WTC11 (cell line): ENCODE results near the gene PCDH19. TPM values are rescaled to one million over a fixed set of nuclear protein-coding genes. Genes with fewer than 3 reads are reported as not detected.
A peak's percentile ranks its signal among the peaks of the same experiment; 100 is the strongest.

Experiments
- ATAC-seq: fragments of 200-7000 bp; cut with Tn5 transposase; 2 replicates; pipeline ENCODE4 v1.10.0; 2021; ENCODE audit warnings: mild to moderate bottlenecking, moderate library complexity
- Bru-seq: library from RNA; stranded (reverse); fragments of 400-500 nt; gene quantifications from one replicate; lab custom pipeline; 2021; lab: Mats Ljungman, UMichigan
- CTCF ChIA-PET: fragments of 300-600 bp; sonication (Branson Sonifier 250); formaldehyde crosslinking; loops from one replicate; lab custom pipeline; 2021; ENCODE audit warnings: antibody characterized with exemption; lab: Charles Lee
- POLR2A ChIA-PET: fragments of 350-600 bp; sonication (Branson Sonifier 250); formaldehyde crosslinking; loops from one replicate; lab custom pipeline; 2021; ENCODE audit warnings: antibody characterized with exemption; lab: Charles Lee
- DNase-seq: peaks from one replicate; pipeline ENCODE4 v3.0.0; 2021; ENCODE audit warnings: low spot score
- H3K27ac Mint-ChIP-seq: 2 replicates; pipeline ENCODE4 v1.8.0; 2021; ENCODE audit warnings: mixed read lengths
- H3K27me3 Mint-ChIP-seq: 2 replicates; pipeline ENCODE4 v1.8.0; 2021; ENCODE audit warnings: low read depth, mild to moderate bottlenecking, moderate library complexity, mixed read lengths
- H3K36me3 Mint-ChIP-seq: 2 replicates; pipeline ENCODE4 v1.8.0; 2021; ENCODE audit warnings: mixed read lengths
- H3K4me1 Mint-ChIP-seq: 2 replicates; pipeline ENCODE4 v1.8.0; 2022; ENCODE audit warnings: mixed read lengths
- H3K4me3 Mint-ChIP-seq: 2 replicates; pipeline ENCODE4 v1.8.0; 2021; ENCODE audit warnings: mild to moderate bottlenecking, moderate library complexity, mixed read lengths
- H3K9me3 Mint-ChIP-seq: 2 replicates; pipeline ENCODE4 v1.8.0; 2021; ENCODE audit warnings: mixed read lengths
- ATF1 ChIP-seq: sonication (generic); formaldehyde crosslinking; IDR thresholded peaks from 2 replicates; pipeline ENCODE4 v1.8.1; 2023; ENCODE audit warnings: mild to moderate bottlenecking, moderate library complexity, missing genetic modification reagents
- FOXJ3 ChIP-seq: sonication (generic); formaldehyde crosslinking; IDR thresholded peaks from 2 replicates; pipeline ENCODE4 v1.9.0; 2021; ENCODE audit warnings: missing genetic modification reagents, mild to moderate bottlenecking, borderline replicate concordance
- FOXK1 ChIP-seq: sonication (generic); formaldehyde crosslinking; IDR thresholded peaks from 2 replicates; pipeline ENCODE4 v1.8.0; 2022; ENCODE audit warnings: mild to moderate bottlenecking, moderate library complexity, missing genetic modification reagents
- GABPB1 ChIP-seq: sonication (generic); formaldehyde crosslinking; IDR thresholded peaks from 2 replicates; pipeline ENCODE4 v1.8.1; 2023; ENCODE audit warnings: mild to moderate bottlenecking, missing genetic modification reagents
- NFATC4 ChIP-seq: fragments of 250-450 bp; sonication (Bioruptor Pico); IDR thresholded peaks from 2 replicates; pipeline ENCODE4 v1.9.0; 2021; ENCODE audit warnings: mild to moderate bottlenecking
- NR1H2 ChIP-seq: sonication (generic); formaldehyde crosslinking; IDR thresholded peaks from 2 replicates; pipeline ENCODE4 v1.9.0; 2021; ENCODE audit warnings: mild to moderate bottlenecking, moderate library complexity, missing genetic modification reagents
- NR2C2 ChIP-seq: sonication (generic); formaldehyde crosslinking; IDR thresholded peaks from 2 replicates; pipeline ENCODE4 v1.8.0; 2022; ENCODE audit warnings: mild to moderate bottlenecking, missing genetic modification reagents
- PRRX2 ChIP-seq: fragments of 250-450 bp; sonication (Bioruptor Pico); IDR thresholded peaks from 2 replicates; pipeline ENCODE4 v1.8.0; 2021; ENCODE audit warnings: mild to moderate bottlenecking
- SOX15 ChIP-seq: fragments of 250-450 bp; sonication (Bioruptor Pico); IDR thresholded peaks from 2 replicates; pipeline ENCODE4 v1.9.0; 2021; ENCODE audit warnings: mild to moderate bottlenecking
- long read RNA-seq, 3 experiments: library from RNA in 1 of 3; library from capped mRNA in 1 of 3; library from polyadenylated mRNA in 1 of 3; unstranded in 2 of 3; stranded (forward) in 1 of 3; transcript quantifications; one replicate each; pipeline ENCODE4 v2.0.0, GENCODE V29; 2021
- total RNA-seq: library from RNA; stranded (reverse); gene quantifications from 3 replicates; pipeline ENCODE4 v1.2.3, GENCODE V29; 2021
- TF ChIP-seq, protein P1 (sequence below): sonication (generic); formaldehyde crosslinking; IDR thresholded peaks from 2 replicates; pipeline ENCODE4 v1.8.1; 2022; ENCODE audit warnings: low read depth, mild to moderate bottlenecking, moderate library complexity, missing genetic modification reagents, borderline replicate concordance
- TF ChIP-seq, protein P2 (sequence below): sonication (generic); formaldehyde crosslinking; IDR thresholded peaks from 2 replicates; pipeline ENCODE4 v1.8.0; 2023; ENCODE audit warnings: mild to moderate bottlenecking, missing genetic modification reagents
- TF ChIP-seq, protein P3 (sequence below): sonication (generic); formaldehyde crosslinking; conservative IDR thresholded peaks from 2 replicates; pipeline ENCODE4 v1.8.1; 2022; ENCODE audit warnings: mild to moderate bottlenecking, missing genetic modification reagents
- TF ChIP-seq, protein P4 (sequence below): sonication (generic); formaldehyde crosslinking; IDR thresholded peaks from 2 replicates; pipeline ENCODE4 v1.8.0; 2022; ENCODE audit warnings: mild to moderate bottlenecking, missing genetic modification reagents
- TF ChIP-seq, protein P5 (sequence below): sonication (generic); formaldehyde crosslinking; IDR thresholded peaks from 2 replicates; pipeline ENCODE4 v1.8.1; 2022; ENCODE audit warnings: mild to moderate bottlenecking, missing genetic modification reagents, moderate library complexity, borderline replicate concordance
- TF ChIP-seq, protein P6 (sequence below): sonication (generic); formaldehyde crosslinking; conservative IDR thresholded peaks from 2 replicates; pipeline ENCODE4 v1.8.1; 2023; ENCODE audit warnings: mild to moderate bottlenecking, low read depth, missing genetic modification reagents, moderate library complexity

PCDH19 gene, protein sequence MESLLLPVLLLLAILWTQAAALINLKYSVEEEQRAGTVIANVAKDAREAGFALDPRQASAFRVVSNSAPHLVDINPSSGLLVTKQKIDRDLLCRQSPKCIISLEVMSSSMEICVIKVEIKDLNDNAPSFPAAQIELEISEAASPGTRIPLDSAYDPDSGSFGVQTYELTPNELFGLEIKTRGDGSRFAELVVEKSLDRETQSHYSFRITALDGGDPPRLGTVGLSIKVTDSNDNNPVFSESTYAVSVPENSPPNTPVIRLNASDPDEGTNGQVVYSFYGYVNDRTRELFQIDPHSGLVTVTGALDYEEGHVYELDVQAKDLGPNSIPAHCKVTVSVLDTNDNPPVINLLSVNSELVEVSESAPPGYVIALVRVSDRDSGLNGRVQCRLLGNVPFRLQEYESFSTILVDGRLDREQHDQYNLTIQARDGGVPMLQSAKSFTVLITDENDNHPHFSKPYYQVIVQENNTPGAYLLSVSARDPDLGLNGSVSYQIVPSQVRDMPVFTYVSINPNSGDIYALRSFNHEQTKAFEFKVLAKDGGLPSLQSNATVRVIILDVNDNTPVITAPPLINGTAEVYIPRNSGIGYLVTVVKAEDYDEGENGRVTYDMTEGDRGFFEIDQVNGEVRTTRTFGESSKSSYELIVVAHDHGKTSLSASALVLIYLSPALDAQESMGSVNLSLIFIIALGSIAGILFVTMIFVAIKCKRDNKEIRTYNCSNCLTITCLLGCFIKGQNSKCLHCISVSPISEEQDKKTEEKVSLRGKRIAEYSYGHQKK (N-terminal part only)
- 1.5 to 2.1 TPM (median 1.8 TPM) in 3 replicates for total RNA-seq
- Bru-seq, nascent RNA, result percentile 29 among the genes with signal in this experiment
- long read RNA-seq, experiment 1, full-length matches to known transcripts, result 1 of 2 reads
- long read RNA-seq, experiment 1, partial matches to known transcripts, result 0 of 2 reads
- long read RNA-seq, experiment 1, other reads (novel, unspliced or antisense), result 1 of 2 reads
- long read RNA-seq, experiment 2, partial matches to known transcripts, result 1 of 2 reads
- long read RNA-seq, experiment 2, other reads (novel, unspliced or antisense), result 1 of 2 reads
- long read RNA-seq, experiment 3, result 0 reads

DNA sequence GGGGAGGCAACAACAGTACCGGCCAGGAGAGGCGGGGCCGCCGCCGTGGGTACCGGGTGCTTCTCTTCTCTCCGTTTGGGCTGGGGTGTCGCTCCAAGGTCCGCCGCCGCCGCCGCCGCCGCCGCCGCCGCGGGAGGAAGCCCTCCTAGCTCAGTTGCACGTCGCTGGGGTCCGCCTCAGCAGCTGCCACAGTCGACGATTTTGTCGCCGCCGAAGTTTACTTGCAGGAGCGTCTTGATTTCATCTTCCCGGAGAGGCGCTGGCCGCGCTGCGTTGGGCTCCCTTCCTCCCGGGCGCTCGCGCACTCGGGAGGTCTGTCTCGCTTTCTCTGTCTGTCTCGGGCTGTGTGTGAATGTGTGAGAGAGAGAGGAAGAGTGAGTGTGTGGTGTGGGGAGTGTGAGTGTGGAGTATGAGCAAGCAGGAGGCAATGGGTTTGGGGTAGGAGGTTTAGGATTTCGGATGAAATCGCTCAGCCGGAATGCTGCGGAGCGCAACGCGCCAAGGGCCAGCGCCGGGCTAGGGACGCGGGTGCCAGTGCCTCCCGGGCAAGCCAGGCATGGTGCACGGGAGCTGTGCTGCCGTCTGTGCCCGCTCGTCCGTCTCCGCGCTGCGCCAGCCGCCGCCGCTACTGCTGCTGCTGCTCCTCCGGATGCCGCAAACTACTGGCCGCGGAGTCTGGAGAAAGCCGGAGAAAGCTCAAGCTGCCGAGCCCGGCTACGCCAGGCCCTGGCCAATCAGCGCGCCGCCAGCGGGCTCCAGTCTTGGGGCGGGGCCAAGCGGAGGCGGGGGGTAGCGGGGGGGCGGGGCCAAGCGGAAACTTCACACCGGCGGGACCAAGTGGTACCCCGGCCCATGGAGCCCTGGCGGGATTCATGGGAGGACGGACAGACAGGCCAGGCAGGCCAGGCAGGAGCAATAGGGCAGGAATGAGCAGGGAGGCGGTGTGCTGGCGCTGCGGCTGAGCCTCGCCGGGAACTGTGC, at the start of gene PCDH19:
PCDH19 (minus strand) TSS at position 664 of the 981 bp plus-strand sequence. CDS start 1,676 bp downstream, outside the sequence.
- H3K4me3 Mint-ChIP-seq, result peak within 1 kb of the TSS; percentile 92
- no peak within 1 kb of the TSS for H3K27ac Mint-ChIP-seq
- peaks cover 97% of the 10 kb centered on the region for H3K27me3 Mint-ChIP-seq
- ChIA-PET CTCF (interaction anchor here (1.3 to 3.3 kb wide), 4 partner anchors 31 to 359 kb away, joined by 5 to 26 read pairs (median 6); no protein-coding TSS in a partner anchor), POLR2A (no interaction called here)
- DNase-seq (peak; percentile 71), ATAC-seq (peak; percentile 76)
- H3K9me3 Mint-ChIP-seq, result no peaks in the 10 kb centered on the region
- H3K36me3 Mint-ChIP-seq, result 0 out of 2 replicates have a peak, but pooled peaks cover 6% of the 10 kb centered on the region
- TF ChIP-seq NFATC4 (CRISPR knock-in tag) (no peak), NR1H2 (CRISPR knock-in tag) (no peak), FOXJ3 (CRISPR knock-in tag) (no peak)
- TF ChIP-seq, protein P1, sequence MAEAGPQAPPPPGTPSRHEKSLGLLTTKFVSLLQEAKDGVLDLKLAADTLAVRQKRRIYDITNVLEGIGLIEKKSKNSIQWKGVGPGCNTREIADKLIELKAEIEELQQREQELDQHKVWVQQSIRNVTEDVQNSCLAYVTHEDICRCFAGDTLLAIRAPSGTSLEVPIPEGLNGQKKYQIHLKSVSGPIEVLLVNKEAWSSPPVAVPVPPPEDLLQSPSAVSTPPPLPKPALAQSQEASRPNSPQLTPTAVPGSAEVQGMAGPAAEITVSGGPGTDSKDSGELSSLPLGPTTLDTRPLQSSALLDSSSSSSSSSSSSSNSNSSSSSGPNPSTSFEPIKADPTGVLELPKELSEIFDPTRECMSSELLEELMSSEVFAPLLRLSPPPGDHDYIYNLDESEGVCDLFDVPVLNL (CRISPR knock-in tag), result no peak
- TF ChIP-seq, protein P2, sequence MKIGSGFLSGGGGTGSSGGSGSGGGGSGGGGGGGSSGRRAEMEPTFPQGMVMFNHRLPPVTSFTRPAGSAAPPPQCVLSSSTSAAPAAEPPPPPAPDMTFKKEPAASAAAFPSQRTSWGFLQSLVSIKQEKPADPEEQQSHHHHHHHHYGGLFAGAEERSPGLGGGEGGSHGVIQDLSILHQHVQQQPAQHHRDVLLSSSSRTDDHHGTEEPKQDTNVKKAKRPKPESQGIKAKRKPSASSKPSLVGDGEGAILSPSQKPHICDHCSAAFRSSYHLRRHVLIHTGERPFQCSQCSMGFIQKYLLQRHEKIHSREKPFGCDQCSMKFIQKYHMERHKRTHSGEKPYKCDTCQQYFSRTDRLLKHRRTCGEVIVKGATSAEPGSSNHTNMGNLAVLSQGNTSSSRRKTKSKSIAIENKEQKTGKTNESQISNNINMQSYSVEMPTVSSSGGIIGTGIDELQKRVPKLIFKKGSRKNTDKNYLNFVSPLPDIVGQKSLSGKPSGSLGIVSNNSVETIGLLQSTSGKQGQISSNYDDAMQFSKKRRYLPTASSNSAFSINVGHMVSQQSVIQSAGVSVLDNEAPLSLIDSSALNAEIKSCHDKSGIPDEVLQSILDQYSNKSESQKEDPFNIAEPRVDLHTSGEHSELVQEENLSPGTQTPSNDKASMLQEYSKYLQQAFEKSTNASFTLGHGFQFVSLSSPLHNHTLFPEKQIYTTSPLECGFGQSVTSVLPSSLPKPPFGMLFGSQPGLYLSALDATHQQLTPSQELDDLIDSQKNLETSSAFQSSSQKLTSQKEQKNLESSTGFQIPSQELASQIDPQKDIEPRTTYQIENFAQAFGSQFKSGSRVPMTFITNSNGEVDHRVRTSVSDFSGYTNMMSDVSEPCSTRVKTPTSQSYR, result no peak
- TF ChIP-seq, protein P3, sequence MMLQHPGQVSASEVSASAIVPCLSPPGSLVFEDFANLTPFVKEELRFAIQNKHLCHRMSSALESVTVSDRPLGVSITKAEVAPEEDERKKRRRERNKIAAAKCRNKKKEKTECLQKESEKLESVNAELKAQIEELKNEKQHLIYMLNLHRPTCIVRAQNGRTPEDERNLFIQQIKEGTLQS (CRISPR knock-in tag), result no peak
- H3K4me1 Mint-ChIP-seq, result peaks cover 32% of the 10 kb centered on the region

DNA sequence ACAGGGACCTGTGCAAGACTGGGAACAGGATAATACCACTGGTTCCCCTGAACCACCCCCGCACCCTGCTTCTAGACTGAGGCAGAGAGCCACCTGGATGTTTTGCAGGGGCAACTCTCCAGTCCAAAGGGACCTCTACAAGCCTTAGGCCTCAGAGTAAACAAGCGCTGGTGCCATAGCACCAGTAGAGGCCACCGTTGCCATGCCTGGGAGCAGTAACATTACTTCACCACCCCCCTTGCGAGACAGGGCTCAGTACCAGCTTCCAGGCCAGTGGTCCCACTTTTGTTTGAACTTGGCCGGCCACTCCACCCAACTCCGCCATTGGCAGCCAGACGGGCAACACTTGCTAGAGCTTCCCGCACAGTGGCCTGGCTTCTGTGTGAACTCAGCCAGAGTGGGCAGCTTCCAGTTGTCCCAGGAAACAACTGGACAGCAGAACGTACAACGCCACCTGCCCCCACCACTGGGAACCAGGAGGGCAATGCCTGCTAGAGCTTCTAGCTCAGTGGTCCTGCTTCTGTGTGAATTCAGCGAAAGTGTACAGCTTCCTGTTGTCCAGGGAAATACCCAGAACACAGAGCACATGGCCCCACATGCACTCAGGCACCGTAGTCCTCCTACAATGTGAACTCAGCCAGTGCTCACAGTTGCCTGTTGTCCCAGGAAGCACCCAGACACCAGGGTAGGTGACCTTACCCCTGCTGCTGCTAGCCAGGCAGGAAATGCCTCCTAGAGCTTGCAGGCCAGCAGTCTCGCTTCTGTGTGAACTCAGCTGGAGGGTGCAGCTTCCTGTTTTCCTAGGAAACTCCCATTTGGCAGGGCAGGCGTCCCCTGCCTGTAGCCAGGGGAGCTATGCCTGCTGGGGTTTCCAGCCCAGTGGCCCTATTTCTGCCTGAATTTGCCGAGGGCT, 39.9 kb upstream of the PCDH19 start:
- TF ChIP-seq, protein P4, sequence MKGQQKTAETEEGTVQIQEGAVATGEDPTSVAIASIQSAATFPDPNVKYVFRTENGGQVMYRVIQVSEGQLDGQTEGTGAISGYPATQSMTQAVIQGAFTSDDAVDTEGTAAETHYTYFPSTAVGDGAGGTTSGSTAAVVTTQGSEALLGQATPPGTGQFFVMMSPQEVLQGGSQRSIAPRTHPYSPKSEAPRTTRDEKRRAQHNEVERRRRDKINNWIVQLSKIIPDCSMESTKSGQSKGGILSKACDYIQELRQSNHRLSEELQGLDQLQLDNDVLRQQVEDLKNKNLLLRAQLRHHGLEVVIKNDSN (CRISPR knock-in tag), result no peak
- no peak for TF ChIP-seq ATF1 (CRISPR knock-in tag)
- no peak for TF ChIP-seq SOX15 (CRISPR knock-in tag)
- TF ChIP-seq, protein P3 (CRISPR knock-in tag), result no peak
- TF ChIP-seq NR2C2 (CRISPR knock-in tag), result no peak
- TF ChIP-seq, protein P5, sequence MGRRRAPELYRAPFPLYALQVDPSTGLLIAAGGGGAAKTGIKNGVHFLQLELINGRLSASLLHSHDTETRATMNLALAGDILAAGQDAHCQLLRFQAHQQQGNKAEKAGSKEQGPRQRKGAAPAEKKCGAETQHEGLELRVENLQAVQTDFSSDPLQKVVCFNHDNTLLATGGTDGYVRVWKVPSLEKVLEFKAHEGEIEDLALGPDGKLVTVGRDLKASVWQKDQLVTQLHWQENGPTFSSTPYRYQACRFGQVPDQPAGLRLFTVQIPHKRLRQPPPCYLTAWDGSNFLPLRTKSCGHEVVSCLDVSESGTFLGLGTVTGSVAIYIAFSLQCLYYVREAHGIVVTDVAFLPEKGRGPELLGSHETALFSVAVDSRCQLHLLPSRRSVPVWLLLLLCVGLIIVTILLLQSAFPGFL, result no peak
- TF ChIP-seq GABPB1 (CRISPR knock-in tag), result no peak
- no peak for TF ChIP-seq FOXK1 (CRISPR knock-in tag)
- TF ChIP-seq, protein P6, sequence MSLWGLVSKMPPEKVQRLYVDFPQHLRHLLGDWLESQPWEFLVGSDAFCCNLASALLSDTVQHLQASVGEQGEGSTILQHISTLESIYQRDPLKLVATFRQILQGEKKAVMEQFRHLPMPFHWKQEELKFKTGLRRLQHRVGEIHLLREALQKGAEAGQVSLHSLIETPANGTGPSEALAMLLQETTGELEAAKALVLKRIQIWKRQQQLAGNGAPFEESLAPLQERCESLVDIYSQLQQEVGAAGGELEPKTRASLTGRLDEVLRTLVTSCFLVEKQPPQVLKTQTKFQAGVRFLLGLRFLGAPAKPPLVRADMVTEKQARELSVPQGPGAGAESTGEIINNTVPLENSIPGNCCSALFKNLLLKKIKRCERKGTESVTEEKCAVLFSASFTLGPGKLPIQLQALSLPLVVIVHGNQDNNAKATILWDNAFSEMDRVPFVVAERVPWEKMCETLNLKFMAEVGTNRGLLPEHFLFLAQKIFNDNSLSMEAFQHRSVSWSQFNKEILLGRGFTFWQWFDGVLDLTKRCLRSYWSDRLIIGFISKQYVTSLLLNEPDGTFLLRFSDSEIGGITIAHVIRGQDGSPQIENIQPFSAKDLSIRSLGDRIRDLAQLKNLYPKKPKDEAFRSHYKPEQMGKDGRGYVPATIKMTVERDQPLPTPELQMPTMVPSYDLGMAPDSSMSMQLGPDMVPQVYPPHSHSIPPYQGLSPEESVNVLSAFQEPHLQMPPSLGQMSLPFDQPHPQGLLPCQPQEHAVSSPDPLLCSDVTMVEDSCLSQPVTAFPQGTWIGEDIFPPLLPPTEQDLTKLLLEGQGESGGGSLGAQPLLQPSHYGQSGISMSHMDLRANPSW (CRISPR knock-in tag), result no peak
- TF ChIP-seq PRRX2 (CRISPR knock-in tag), result no peak
- DNase-seq, result no peak
- CTCF ChIA-PET, result interaction anchor here (0.6 to 1.7 kb wide), 5 partner anchors 25 to 436 kb away, joined by 3 to 6 read pairs (median 4); no protein-coding TSS in a partner anchor

More for the DNA sequence above, 39.9 kb upstream of the PCDH19 start:
- Mint-ChIP-seq H3K4me3 (no peak overlapping the region), H3K9me3 (peaks cover 37% of the 10 kb centered on the region), H3K4me1 (peaks cover 16% of the 10 kb centered on the region), H3K27ac (no peak overlapping the region), H3K27me3 (peaks cover 11% of the 10 kb centered on the region), H3K36me3 (peaks cover 22% of the 10 kb centered on the region)
- peak; percentile 80 for ATAC-seq
- POLR2A ChIA-PET, result no interaction called here
